HL-60 (cell line): ENCODE measurements around the gene AQP10.
"Not testable (repeated sequence)": the region's sequence is repeated elsewhere in the genome, so short reads cannot be mapped to it uniquely, and the experiment has no call there.

Experiments used
- DNase-seq, 2 experiments: peaks; one replicate each; pipeline ENCODE4 v3.0.0-alpha.2; 2010 to 2020; ENCODE audit warnings: low read depth in 1 of 2, low spot score in 1 of 2
- H3K27ac ChIP-seq: fragments of 250-450 bp; sonication (Bioruptor Pico); replicated peaks from 2 replicates; pipeline ENCODE4 v1.5.1; 2020; ENCODE audit warnings: mild to moderate bottlenecking, moderate library complexity
- H3K27me3 ChIP-seq: fragments of 250-450 bp; sonication (Bioruptor Pico); 2 replicates; pipeline ENCODE4 v1.5.1; 2021; ENCODE audit warnings: mild to moderate bottlenecking, moderate library complexity; ENCODE audit not compliant: insufficient read depth, poor library complexity, severe bottlenecking
- H3K4me3 ChIP-seq: replicated peaks from 2 replicates; pipeline ENCODE4 v1.5.1; 2011; ENCODE audit warnings: mild to moderate bottlenecking, control low read depth, low read length; ENCODE audit not compliant: insufficient read depth
- GABPA ChIP-seq: IDR thresholded peaks from 2 replicates; pipeline ENCODE4 v1.6.1; 2012; ENCODE audit warnings: low read depth
- POLR2AphosphoS5 ChIP-seq: IDR thresholded peaks from 2 replicates; pipeline ENCODE4 v1.6.1; 2012; ENCODE audit warnings: low read depth
- SPI1 ChIP-seq: IDR thresholded peaks from 2 replicates; pipeline ENCODE4 v1.6.1; 2012; ENCODE audit warnings: low read depth, mild to moderate bottlenecking, borderline replicate concordance
- TF ChIP-seq, protein P1 (sequence below): IDR thresholded peaks from 2 replicates; pipeline ENCODE4 v1.6.1; 2012; ENCODE audit warnings: low read depth; ENCODE audit not compliant: insufficient replicate concordance
- TF ChIP-seq, protein P2 (sequence below): IDR thresholded peaks from one replicate; pipeline ENCODE4 v1.5.1; 2011; ENCODE audit warnings: low read length, control low read depth, inconsistent platforms; ENCODE audit not compliant: insufficient read depth

Gene AQP10

DNA sequence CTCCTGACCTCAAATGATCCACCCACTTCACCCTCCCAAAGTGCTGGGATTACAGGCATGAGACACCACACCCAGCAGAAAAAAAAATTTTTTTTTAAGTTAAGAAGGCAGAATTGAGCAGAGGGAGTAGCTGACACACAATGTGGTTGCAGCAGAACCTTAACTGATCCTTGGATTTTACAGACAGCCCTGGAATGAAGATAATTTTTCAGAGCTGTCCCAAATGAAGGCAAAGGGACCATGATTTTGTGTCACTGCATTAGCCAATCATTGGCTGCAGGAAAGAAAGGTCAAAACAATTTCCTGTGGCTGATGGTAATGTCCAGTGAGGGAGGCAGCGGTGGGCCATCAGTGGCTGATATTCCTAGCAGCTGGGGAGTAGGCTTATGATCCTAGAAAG lies 19.3 kb upstream of the AQP10 start:
- TF ChIP-seq, protein P1, sequence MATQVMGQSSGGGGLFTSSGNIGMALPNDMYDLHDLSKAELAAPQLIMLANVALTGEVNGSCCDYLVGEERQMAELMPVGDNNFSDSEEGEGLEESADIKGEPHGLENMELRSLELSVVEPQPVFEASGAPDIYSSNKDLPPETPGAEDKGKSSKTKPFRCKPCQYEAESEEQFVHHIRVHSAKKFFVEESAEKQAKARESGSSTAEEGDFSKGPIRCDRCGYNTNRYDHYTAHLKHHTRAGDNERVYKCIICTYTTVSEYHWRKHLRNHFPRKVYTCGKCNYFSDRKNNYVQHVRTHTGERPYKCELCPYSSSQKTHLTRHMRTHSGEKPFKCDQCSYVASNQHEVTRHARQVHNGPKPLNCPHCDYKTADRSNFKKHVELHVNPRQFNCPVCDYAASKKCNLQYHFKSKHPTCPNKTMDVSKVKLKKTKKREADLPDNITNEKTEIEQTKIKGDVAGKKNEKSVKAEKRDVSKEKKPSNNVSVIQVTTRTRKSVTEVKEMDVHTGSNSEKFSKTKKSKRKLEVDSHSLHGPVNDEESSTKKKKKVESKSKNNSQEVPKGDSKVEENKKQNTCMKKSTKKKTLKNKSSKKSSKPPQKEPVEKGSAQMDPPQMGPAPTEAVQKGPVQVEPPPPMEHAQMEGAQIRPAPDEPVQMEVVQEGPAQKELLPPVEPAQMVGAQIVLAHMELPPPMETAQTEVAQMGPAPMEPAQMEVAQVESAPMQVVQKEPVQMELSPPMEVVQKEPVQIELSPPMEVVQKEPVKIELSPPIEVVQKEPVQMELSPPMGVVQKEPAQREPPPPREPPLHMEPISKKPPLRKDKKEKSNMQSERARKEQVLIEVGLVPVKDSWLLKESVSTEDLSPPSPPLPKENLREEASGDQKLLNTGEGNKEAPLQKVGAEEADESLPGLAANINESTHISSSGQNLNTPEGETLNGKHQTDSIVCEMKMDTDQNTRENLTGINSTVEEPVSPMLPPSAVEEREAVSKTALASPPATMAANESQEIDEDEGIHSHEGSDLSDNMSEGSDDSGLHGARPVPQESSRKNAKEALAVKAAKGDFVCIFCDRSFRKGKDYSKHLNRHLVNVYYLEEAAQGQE, result no peak
- TF ChIP-seq POLR2AphosphoS5 (no peak), GABPA (no peak)
- TF ChIP-seq, protein P2, sequence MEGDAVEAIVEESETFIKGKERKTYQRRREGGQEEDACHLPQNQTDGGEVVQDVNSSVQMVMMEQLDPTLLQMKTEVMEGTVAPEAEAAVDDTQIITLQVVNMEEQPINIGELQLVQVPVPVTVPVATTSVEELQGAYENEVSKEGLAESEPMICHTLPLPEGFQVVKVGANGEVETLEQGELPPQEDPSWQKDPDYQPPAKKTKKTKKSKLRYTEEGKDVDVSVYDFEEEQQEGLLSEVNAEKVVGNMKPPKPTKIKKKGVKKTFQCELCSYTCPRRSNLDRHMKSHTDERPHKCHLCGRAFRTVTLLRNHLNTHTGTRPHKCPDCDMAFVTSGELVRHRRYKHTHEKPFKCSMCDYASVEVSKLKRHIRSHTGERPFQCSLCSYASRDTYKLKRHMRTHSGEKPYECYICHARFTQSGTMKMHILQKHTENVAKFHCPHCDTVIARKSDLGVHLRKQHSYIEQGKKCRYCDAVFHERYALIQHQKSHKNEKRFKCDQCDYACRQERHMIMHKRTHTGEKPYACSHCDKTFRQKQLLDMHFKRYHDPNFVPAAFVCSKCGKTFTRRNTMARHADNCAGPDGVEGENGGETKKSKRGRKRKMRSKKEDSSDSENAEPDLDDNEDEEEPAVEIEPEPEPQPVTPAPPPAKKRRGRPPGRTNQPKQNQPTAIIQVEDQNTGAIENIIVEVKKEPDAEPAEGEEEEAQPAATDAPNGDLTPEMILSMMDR, result no peak
- Histone ChIP-seq H3K27ac (no peak overlapping the region), H3K4me3 (no peak overlapping the region), H3K27me3 (no peaks in the 10 kb centered on the region)
- DNase-seq, result no peak

DNA sequence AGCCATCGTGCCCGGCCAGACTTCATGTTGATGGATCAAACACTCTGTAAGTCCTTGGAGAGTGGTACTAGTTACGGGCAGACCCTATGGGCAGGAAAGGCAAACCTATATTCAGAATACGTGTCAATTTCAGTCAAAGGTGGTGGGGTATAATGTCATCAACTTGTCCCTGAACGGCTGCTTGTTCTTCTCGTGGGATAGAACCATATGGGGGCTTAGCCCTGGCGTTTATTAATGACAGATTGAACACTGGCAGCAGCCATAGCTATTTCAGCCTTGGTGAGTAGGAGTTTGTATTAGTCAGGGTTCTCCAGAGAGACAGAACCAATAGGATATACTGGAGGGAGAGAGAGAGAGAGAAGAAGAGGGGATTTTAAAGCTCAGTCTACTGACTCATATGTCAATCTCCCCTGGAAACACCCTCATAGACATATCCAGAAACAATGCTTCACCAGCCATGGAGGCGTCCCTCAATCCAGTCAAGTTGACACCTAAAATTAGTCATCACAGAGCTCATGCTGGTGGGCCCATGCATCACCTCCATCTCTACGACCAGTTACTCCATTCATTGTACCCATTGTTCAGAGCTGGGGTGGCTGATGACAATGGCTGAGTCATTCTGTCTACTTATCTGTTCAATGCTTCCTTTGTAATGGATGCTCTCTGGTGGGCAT lies 16.1 kb upstream of the AQP10 start:
- no peak overlapping the region for H3K4me3 ChIP-seq
- TF ChIP-seq POLR2AphosphoS5 (no peak), SPI1 (no peak), GABPA (no peak)
- TF ChIP-seq, protein P1, result no peak
- TF ChIP-seq, protein P2, result no peak
- H3K27ac ChIP-seq, result no peak overlapping the region
- no peaks in the 10 kb centered on the region for H3K27me3 ChIP-seq
- DNase-seq, result no peak

GRCh38 chr1:154306151-154306550 lies 14.7 kb upstream of the AQP10 start:
- DNase-seq, result no peak
- no peaks in the 10 kb centered on the region for H3K27me3 ChIP-seq

DNA sequence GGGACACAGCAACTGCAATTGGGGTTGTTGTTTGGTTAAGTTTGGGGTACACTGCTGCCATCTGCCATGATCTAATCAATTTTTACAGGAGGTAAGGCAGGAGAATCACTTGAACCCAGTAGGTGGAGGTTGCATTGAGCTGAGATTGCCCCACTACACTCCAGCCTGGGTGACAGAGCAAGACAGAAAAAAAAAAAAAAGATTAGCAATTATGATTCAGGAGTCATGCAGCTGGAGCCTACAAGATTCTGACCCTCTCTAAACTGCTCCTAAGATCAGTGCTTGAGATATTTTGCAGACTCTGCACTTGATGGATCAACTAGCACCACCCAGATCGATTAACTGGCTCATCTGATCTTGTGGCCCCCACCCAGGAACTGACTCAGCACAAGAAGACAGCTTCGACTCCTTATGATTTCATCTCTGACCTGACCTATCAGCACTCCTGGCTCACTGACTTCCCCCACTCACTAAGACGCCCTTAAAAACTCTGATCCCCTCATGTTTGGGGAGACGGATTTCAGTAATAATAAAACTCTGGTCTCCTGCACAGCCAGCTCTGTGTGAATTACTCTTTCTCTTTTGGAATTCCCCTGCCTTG lies 13.1 kb upstream of the AQP10 start:
- DNase-seq, H3K27ac ChIP-seq, H3K27me3 ChIP-seq, H3K4me3 ChIP-seq: not testable (repeated sequence)

More at GRCh38 chr1:154306151-154306550, 14.7 kb upstream of the AQP10 start:
- TF ChIP-seq GABPA, result no peak
- TF ChIP-seq, protein P2, result no peak
- no peak for TF ChIP-seq SPI1
- TF ChIP-seq, protein P1, result no peak
- TF ChIP-seq POLR2AphosphoS5, result no peak
- Histone ChIP-seq H3K27ac (no peak overlapping the region), H3K4me3 (no peak overlapping the region)

DNA sequence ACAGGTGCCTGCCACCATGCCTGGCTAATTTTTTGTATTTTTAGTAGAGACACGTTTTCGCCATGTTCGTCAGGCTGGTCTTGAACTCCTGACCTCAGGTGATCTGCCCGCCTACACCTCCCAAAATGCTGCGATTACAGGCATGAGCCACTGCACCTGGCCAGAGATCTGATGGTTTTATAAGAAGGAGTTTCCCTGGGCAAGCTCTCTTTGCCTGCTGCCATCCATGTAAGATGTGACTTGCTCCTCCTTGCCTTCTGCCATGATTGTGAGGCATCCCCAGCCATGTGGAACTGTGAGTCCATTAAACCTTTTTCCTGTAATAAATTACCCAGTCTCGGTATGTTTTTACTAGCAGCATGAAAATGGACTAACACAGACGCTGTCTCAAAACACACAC lies 11.8 kb upstream of the AQP10 start:
- H3K27ac ChIP-seq, DNase-seq: not testable (repeated sequence)

More for the DNA sequence above, 11.8 kb upstream of the AQP10 start:
- not testable (repeated sequence) for H3K4me3 ChIP-seq, H3K27me3 ChIP-seq
